GM12878 (cell line): ENCODE measurements around the gene MINDY3. TPM values are rescaled to one million over a fixed set of nuclear protein-coding genes. Genes with fewer than 3 reads are reported as not detected.

Experiments used
- ATAC-seq: fragments of 200-7000 bp; cut with Tn5 transposase; 3 replicates; pipeline ENCODE4 v1.9.1; 2020; ENCODE audit warnings: mild to moderate bottlenecking, moderate library complexity
- BruUV-seq: library from RNA; stranded (reverse); fragments of 400-500 nt; replicated peaks from 2 replicates; lab custom pipeline; 2021; lab: Mats Ljungman, UMichigan
- CTCF ChIA-PET: fragments of 300-600 bp; sonication (Branson Sonifier 250); formaldehyde crosslinking; extraction: SDS; loops from one replicate; lab custom pipeline; 2021; ENCODE audit warnings: inconsistent platforms; lab: Yijun Ruan, JAX
- POLR2A ChIA-PET: fragments of 350-600 bp; formaldehyde crosslinking; extraction: SDS; loops from one replicate; lab custom pipeline; 2021; ENCODE audit warnings: inconsistent platforms; lab: Charles Lee
- RAD21 ChIA-PET: fragments of 300-600 bp; sonication (Branson Sonifier 250); formaldehyde crosslinking; loops from one replicate; lab custom pipeline; 2023; ENCODE audit warnings: antibody characterized with exemption; ENCODE audit not compliant: unreplicated experiment; lab: Charles Lee
- SMC1A ChIA-PET: fragments of 300-600 bp; sonication (Branson Sonifier 250); formaldehyde crosslinking; loops from one replicate; lab custom pipeline; 2023; ENCODE audit not compliant: unreplicated experiment, uncharacterized antibody; lab: Charles Lee
- DNase-seq: peaks from one replicate; pipeline ENCODE4 v3.0.0-alpha.2; 2011; ENCODE audit warnings: low read depth, low spot score
- FAIRE-seq: peaks from 3 replicates; lab custom pipeline; 2011; peaks lifted over from hg19 to GRCh38; lab: Jason Lieb, UNC
- H2AFZ ChIP-seq: 2 replicates; pipeline ENCODE4 v1.6.0; 2011; ENCODE audit warnings: low read depth, low read length, control low read depth; ENCODE audit not compliant: control insufficient read depth
- H3K27ac ChIP-seq: 2 replicates; pipeline ENCODE4 v1.5.1; 2011; ENCODE audit warnings: control low read depth; ENCODE audit not compliant: control insufficient read depth, insufficient read depth
- H3K27me3 ChIP-seq, 2 experiments: replicated peaks in 1 of 2; 2 replicates each; pipeline versions ENCODE4 v1.6.0 to v1.6.1; 2011; ENCODE audit warnings: low read length in 1 of 2; ENCODE audit not compliant: control insufficient read depth in 2 of 2, insufficient read depth in 2 of 2
- H3K36me3 ChIP-seq, 2 experiments: 2 replicates each; pipeline ENCODE4 v1.5.1; 2011; ENCODE audit warnings: low read length in 1 of 2; ENCODE audit not compliant: control insufficient read depth in 2 of 2, insufficient read depth in 2 of 2
- H3K4me1 ChIP-seq: 2 replicates; pipeline ENCODE4 v1.6.1; 2011; ENCODE audit warnings: mild to moderate bottlenecking, low read length, moderate library complexity, mixed read lengths; ENCODE audit not compliant: control insufficient read depth, insufficient read depth
- H3K4me2 ChIP-seq: 2 replicates; pipeline ENCODE4 v1.6.0; 2011; ENCODE audit warnings: control low read depth; ENCODE audit not compliant: control insufficient read depth, insufficient read depth
- H3K4me3 ChIP-seq: fragments of 200-600 bp; sonication (generic); 2 replicates; pipeline ENCODE4 v1.5.1; 2016
- H3K79me2 ChIP-seq: 2 replicates; pipeline ENCODE4 v1.6.0; 2011; ENCODE audit warnings: low read length; ENCODE audit not compliant: control insufficient read depth, insufficient read depth
- H3K9ac ChIP-seq: 2 replicates; pipeline ENCODE4 v1.8.0; 2011; ENCODE audit warnings: low read length, control low read depth, mixed read lengths; ENCODE audit not compliant: control insufficient read depth, insufficient read depth
- H3K9me3 ChIP-seq: replicated peaks from 3 replicates; pipeline ENCODE4 v1.5.1; 2011; ENCODE audit warnings: mild to moderate bottlenecking, low read length; ENCODE audit not compliant: control insufficient read depth, insufficient read depth
- H4K20me1 ChIP-seq: 2 replicates; pipeline ENCODE4 v1.6.0; 2011; ENCODE audit not compliant: control insufficient read depth, insufficient read depth
- BACH1 ChIP-seq: fragments of 450-650 bp; IDR thresholded peaks from 2 replicates; pipeline ENCODE4 v1.6.1; 2017; ENCODE audit warnings: mild to moderate bottlenecking, borderline replicate concordance
- CBX5 ChIP-seq: sonication (generic); IDR thresholded peaks from 2 replicates; pipeline ENCODE4 v1.6.1; 2016; ENCODE audit warnings: low read depth, moderate library complexity, mild to moderate bottlenecking, inconsistent platforms
- EGR1 ChIP-seq, 2 experiments: IDR thresholded peaks; 1 replicate in 1 of 2; 2 replicates in 1 of 2; pipeline ENCODE4 v1.6.1; 2011 to 2012; ENCODE audit warnings: low read depth in 2 of 2, low read length in 2 of 2, borderline replicate concordance in 1 of 2, mild to moderate bottlenecking in 1 of 2, moderate library complexity in 1 of 2
- MYC ChIP-seq: IDR thresholded peaks from 2 replicates; pipeline ENCODE4 v1.6.1; 2011; ENCODE audit warnings: mild to moderate bottlenecking, low read length, moderate library complexity, inconsistent platforms; ENCODE audit not compliant: insufficient read depth, insufficient replicate concordance, insufficient read length, severe bottlenecking
- NFIC ChIP-seq: IDR thresholded peaks from 2 replicates; pipeline ENCODE4 v1.6.1; 2012; ENCODE audit warnings: low read depth, mild to moderate bottlenecking, inconsistent platforms, low read length, moderate library complexity
- PML ChIP-seq: IDR thresholded peaks from 2 replicates; pipeline ENCODE4 v1.6.1; 2012; ENCODE audit warnings: low read length, inconsistent platforms
- RAD21 ChIP-seq: IDR thresholded peaks from 2 replicates; pipeline ENCODE4 v1.6.1; 2011; ENCODE audit warnings: mild to moderate bottlenecking, low read depth, low read length, moderate library complexity; ENCODE audit not compliant: insufficient read depth
- SMC3 ChIP-seq: IDR thresholded peaks from 2 replicates; pipeline ENCODE4 v1.6.1; 2011; ENCODE audit warnings: low read length, improper control_type of control experiment, borderline replicate concordance
- SREBF1 ChIP-seq: IDR thresholded peaks from 2 replicates; pipeline ENCODE4 v1.6.1; 2012; ENCODE audit warnings: mild to moderate bottlenecking, low read length
- TAF1 ChIP-seq: IDR thresholded peaks from 2 replicates; pipeline ENCODE4 v1.6.1; 2011; ENCODE audit warnings: mild to moderate bottlenecking, low read depth, low read length, borderline replicate concordance
- TARDBP ChIP-seq: IDR thresholded peaks from 2 replicates; pipeline ENCODE4 v1.6.1; 2016; ENCODE audit warnings: borderline replicate concordance
- WRNIP1 ChIP-seq: IDR thresholded peaks from 2 replicates; pipeline ENCODE4 v1.6.1; 2011; ENCODE audit warnings: low read depth, low read length, improper control_type of control experiment, borderline replicate concordance
- YBX1 ChIP-seq: fragments of 450-650 bp; IDR thresholded peaks from 2 replicates; pipeline ENCODE4 v1.6.1; 2016; ENCODE audit warnings: antibody characterized with exemption
- WGBS: methylation state at CpG from one replicate; pipeline ENCODE4 v1.1.6; 2016; ENCODE audit warnings: low lambda C conversion rate; ENCODE audit not compliant: insufficient replicate concordance, insufficient coverage; ENCODE audit errors: missing lambda C conversion rate; 5-methylcytosine and 5-hydroxymethylcytosine counted together
- in situ Hi-C: fragments of 300-500 bp; cut with MboI; formaldehyde crosslinking; loops from 9 replicates; pipeline ENCODE4 v1.14.3; 2018; ENCODE audit warnings: mixed read lengths
- intact Hi-C: fragments of 100-400 bp; cut with micrococcal nuclease; formaldehyde crosslinking; loops from one replicate; pipeline ENCODE4 v1.14.2; 2022; ENCODE audit not compliant: unreplicated experiment
- polyA plus RNA-seq, 11 experiments: library from polyadenylated mRNA; depleted of rRNA in 4 of 11; unstranded in 6 of 11; stranded (reverse) in 5 of 11; fragments of >200 nt; fragmentation: Nextera tagmentation in 4 of 11; fragmentation: Illumina TruSeq in 1 of 11; extraction: Ambion mirVana in 4 of 11; extraction: Trizol in 1 of 11; gene quantifications; 1 replicate in 1 of 11; 2 replicates in 10 of 11; pipeline versions ENCODE4 v1.2.1 to v1.2.3, GENCODE V29; 2011 to 2016; ENCODE audit warnings: inconsistent platforms in 2 of 11, missing spikeins in 2 of 11, low read depth in 1 of 11
- total RNA-seq, 4 experiments: library from RNA; depleted of rRNA in 3 of 4; stranded (reverse); fragments of >200 nt in 3 of 4; fragmentation: Illumina TruSeq in 1 of 4; extraction: Trizol in 1 of 4; gene quantifications; 2 replicates each; pipeline versions ENCODE4 v1.2.1 to v1.2.3, GENCODE V29; 2013 to 2021
- TF ChIP-seq, protein P1 (sequence below): fragments of 450-650 bp; IDR thresholded peaks from 2 replicates; pipeline ENCODE4 v1.6.1; 2018; ENCODE audit warnings: borderline replicate concordance, mild to moderate bottlenecking; ENCODE audit not compliant: partially characterized antibody
- TF ChIP-seq, protein P2 (sequence below): fragments of 450-650 bp; IDR thresholded peaks from 2 replicates; pipeline ENCODE4 v1.6.1; 2017; ENCODE audit warnings: low read depth, mild to moderate bottlenecking, moderate library complexity
- TF ChIP-seq, protein P3 (sequence below): fragments of 150-350 bp; IDR thresholded peaks from 2 replicates; pipeline ENCODE4 v1.6.1; 2016; ENCODE audit warnings: low read depth, low read length
- TF ChIP-seq, protein P4 (sequence below): IDR thresholded peaks from 2 replicates; pipeline ENCODE4 v1.6.1; 2011; ENCODE audit warnings: low read depth, low read length, improper control_type of control experiment, borderline replicate concordance

MINDY3 gene
- total and polyA plus RNA-seq, 10 of the 15 experiments (the other 5 are each of a cell fraction or from before 2014, with no cell fraction given) = 12.0 to 23.6 (median 15.7) TPM

DNA sequence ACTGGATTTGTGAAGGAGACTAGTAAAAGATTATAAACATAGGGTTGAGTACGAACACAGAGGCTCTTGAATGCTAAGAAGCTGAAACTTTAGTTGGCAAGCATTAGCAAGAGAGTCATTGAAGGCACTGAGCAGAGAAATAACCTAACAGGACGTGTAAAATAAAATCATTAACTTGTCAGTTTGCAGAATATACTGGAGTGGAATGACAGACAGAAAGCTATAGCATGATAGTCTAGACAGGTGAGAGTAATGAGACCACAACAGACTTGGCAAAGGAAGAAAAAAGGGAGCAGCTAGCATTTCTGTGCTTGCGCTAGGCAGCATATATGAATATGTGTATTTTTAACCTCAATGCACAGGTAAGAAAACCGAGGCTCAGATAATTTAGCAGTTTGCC lies 30.8 kb downstream of the MINDY3 start:
- no TSS peak for BruUV-seq
- DNase-seq = no peak
- ChIA-PET SMC1A (no interaction called here), RAD21 (no interaction called here), CTCF (interaction anchor here (0.9 kb wide), 1 partner anchor 41 kb away, joined by 3 read pairs; no protein-coding TSS in a partner anchor), POLR2A (no interaction called here)
- Histone ChIP-seq H3K79me2 (no peaks in the 10 kb centered on the region), H3K36me3 (peaks cover 0 to 12% of the 10 kb centered on the region in 2 experiments; a peak in 3 of 4 replicates), H4K20me1 (no peaks in the 10 kb centered on the region), H3K27ac (no peak overlapping the region), H3K9me3 (no peaks in the 10 kb centered on the region; the same call in 2 of the 3 replicates), H3K4me3 (no peak overlapping the region), H3K9ac (no peak overlapping the region), H3K27me3 (no peaks in the 10 kb centered on the region), H3K4me2 (no peak overlapping the region), H2AFZ (no peak overlapping the region), H3K4me1 (peaks cover 7% of the 10 kb centered on the region)
- intact Hi-C loops = no loop called here
- in situ Hi-C loops = loop anchor here (10.0 kb wide), 1 partner anchor 395 kb away; no protein-coding TSS in a partner anchor
- FAIRE-seq = no peak
- 81% methylated on average over 4 of the region's 4 CpGs for WGBS
- no peak for ATAC-seq
- TF ChIP-seq, protein P1, sequence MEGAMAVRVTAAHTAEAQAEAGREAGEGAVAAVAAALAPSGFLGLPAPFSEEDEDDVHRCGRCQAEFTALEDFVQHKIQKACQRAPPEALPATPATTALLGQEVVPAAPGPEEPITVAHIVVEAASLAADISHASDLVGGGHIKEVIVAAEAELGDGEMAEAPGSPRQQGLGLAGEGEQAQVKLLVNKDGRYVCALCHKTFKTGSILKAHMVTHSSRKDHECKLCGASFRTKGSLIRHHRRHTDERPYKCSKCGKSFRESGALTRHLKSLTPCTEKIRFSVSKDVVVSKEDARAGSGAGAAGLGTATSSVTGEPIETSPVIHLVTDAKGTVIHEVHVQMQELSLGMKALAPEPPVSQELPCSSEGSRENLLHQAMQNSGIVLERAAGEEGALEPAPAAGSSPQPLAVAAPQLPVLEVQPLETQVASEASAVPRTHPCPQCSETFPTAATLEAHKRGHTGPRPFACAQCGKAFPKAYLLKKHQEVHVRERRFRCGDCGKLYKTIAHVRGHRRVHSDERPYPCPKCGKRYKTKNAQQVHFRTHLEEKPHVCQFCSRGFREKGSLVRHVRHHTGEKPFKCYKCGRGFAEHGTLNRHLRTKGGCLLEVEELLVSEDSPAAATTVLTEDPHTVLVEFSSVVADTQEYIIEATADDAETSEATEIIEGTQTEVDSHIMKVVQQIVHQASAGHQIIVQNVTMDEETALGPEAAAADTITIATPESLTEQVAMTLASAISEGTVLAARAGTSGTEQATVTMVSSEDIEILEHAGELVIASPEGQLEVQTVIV = no peak
- TF ChIP-seq SMC3 = no peak
- no peak for TF ChIP-seq RAD21
- no peak for TF ChIP-seq TARDBP
- TF ChIP-seq, protein P2, sequence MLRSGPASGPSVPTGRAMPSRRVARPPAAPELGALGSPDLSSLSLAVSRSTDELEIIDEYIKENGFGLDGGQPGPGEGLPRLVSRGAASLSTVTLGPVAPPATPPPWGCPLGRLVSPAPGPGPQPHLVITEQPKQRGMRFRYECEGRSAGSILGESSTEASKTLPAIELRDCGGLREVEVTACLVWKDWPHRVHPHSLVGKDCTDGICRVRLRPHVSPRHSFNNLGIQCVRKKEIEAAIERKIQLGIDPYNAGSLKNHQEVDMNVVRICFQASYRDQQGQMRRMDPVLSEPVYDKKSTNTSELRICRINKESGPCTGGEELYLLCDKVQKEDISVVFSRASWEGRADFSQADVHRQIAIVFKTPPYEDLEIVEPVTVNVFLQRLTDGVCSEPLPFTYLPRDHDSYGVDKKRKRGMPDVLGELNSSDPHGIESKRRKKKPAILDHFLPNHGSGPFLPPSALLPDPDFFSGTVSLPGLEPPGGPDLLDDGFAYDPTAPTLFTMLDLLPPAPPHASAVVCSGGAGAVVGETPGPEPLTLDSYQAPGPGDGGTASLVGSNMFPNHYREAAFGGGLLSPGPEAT = no peak
- TF ChIP-seq NFIC = no peak
- TF ChIP-seq MYC = no peak
- TF ChIP-seq CBX5 = no peak
- TF ChIP-seq SREBF1 = no peak
- TF ChIP-seq, protein P3, sequence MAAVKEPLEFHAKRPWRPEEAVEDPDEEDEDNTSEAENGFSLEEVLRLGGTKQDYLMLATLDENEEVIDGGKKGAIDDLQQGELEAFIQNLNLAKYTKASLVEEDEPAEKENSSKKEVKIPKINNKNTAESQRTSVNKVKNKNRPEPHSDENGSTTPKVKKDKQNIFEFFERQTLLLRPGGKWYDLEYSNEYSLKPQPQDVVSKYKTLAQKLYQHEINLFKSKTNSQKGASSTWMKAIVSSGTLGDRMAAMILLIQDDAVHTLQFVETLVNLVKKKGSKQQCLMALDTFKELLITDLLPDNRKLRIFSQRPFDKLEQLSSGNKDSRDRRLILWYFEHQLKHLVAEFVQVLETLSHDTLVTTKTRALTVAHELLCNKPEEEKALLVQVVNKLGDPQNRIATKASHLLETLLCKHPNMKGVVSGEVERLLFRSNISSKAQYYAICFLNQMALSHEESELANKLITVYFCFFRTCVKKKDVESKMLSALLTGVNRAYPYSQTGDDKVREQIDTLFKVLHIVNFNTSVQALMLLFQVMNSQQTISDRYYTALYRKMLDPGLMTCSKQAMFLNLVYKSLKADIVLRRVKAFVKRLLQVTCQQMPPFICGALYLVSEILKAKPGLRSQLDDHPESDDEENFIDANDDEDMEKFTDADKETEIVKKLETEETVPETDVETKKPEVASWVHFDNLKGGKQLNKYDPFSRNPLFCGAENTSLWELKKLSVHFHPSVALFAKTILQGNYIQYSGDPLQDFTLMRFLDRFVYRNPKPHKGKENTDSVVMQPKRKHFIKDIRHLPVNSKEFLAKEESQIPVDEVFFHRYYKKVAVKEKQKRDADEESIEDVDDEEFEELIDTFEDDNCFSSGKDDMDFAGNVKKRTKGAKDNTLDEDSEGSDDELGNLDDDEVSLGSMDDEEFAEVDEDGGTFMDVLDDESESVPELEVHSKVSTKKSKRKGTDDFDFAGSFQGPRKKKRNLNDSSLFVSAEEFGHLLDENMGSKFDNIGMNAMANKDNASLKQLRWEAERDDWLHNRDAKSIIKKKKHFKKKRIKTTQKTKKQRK = no peak
- no peak for TF ChIP-seq WRNIP1
- no peak for TF ChIP-seq EGR1 (IDR thresholded peaks at IDR 0.05; ENCODE audit: borderline replicate concordance in 1 of 2, low read depth in 2 of 2, low read length in 2 of 2)
- TF ChIP-seq, protein P4, sequence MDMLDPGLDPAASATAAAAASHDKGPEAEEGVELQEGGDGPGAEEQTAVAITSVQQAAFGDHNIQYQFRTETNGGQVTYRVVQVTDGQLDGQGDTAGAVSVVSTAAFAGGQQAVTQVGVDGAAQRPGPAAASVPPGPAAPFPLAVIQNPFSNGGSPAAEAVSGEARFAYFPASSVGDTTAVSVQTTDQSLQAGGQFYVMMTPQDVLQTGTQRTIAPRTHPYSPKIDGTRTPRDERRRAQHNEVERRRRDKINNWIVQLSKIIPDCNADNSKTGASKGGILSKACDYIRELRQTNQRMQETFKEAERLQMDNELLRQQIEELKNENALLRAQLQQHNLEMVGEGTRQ = no peak
- TF ChIP-seq PML = no peak
- TF ChIP-seq TAF1 = no peak
- TF ChIP-seq BACH1 = no peak
- TF ChIP-seq YBX1 = no peak
